Measurements from ENCODE around the gene IQSEC2. TPM values are rescaled to one million over a fixed set of nuclear protein-coding genes. Genes with fewer than 3 reads are reported as not detected.

Gene IQSEC2
- total and polyA plus RNA-seq, 9 of the 15 experiments (the other 6 are each of a cell fraction or from before 2014, with no cell fraction given) = 2.7 to 41.8 (median 20.1) TPM

DNA sequence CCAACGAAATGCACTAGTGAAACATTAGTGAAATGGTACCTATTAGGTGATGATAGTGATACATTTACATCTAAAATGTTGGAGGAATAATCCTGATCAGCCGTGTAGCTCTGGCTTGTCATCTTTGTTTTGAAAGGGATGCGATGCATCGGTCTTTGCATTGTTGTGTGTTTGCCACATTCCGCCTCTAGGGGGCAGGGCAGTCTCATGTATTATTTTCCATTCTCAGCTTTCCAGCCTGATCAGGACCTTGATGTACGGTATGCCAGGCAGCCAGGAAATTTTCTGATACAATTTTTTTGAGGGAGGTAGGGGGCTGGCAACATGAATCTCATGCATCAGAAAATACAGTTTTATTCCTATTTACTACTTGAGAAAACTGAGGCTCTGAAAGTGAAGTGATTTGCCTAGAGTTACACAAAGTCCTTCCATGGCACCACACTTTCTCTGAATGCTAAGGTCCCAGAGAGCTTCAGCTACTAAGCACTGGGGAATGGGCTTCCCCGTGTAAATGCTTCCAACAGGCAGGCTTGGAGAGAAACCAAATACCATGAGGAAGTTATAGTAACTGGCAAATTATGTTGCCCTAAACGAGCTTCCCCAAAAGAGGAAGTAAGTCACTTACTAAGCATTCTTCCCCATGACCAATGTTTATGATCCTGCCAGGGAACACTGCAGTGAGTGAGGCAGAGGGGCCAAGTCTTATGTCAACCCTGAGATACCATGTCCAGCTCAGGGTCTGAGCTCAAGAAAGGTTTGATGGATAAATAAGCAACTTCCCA lies 31.8 kb upstream of the IQSEC2 start (continued):
- peak; percentile 89 for TF ChIP-seq ZNF239 (CRISPR knock-in tag; IDR thresholded peaks at IDR 0.05)
- TF ChIP-seq, protein P1, sequence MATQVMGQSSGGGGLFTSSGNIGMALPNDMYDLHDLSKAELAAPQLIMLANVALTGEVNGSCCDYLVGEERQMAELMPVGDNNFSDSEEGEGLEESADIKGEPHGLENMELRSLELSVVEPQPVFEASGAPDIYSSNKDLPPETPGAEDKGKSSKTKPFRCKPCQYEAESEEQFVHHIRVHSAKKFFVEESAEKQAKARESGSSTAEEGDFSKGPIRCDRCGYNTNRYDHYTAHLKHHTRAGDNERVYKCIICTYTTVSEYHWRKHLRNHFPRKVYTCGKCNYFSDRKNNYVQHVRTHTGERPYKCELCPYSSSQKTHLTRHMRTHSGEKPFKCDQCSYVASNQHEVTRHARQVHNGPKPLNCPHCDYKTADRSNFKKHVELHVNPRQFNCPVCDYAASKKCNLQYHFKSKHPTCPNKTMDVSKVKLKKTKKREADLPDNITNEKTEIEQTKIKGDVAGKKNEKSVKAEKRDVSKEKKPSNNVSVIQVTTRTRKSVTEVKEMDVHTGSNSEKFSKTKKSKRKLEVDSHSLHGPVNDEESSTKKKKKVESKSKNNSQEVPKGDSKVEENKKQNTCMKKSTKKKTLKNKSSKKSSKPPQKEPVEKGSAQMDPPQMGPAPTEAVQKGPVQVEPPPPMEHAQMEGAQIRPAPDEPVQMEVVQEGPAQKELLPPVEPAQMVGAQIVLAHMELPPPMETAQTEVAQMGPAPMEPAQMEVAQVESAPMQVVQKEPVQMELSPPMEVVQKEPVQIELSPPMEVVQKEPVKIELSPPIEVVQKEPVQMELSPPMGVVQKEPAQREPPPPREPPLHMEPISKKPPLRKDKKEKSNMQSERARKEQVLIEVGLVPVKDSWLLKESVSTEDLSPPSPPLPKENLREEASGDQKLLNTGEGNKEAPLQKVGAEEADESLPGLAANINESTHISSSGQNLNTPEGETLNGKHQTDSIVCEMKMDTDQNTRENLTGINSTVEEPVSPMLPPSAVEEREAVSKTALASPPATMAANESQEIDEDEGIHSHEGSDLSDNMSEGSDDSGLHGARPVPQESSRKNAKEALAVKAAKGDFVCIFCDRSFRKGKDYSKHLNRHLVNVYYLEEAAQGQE (IDR thresholded peaks at IDR 0.05; ENCODE audit: borderline replicate concordance) = peak; percentile 27; the same call in 1 of the 2 replicates
- TF ChIP-seq, protein P1 (CRISPR knock-in tag; IDR thresholded peaks at IDR 0.05; ENCODE audit: low read depth) = no peak
- TF ChIP-seq RAD21 (CRISPR knock-in tag; conservative IDR thresholded peaks at IDR 0.05 in 1 of 2, IDR thresholded peaks at IDR 0.05 in 1 of 2) = peak; percentile 51 to 72
- TF ChIP-seq MAFK (IDR thresholded peaks at IDR 0.05; ENCODE audit: low read length) = 0 out of 2 replicates have a peak, but pooled peaks have one; percentile 11

Data from K562 (cell line).